Measurements from ENCODE around the gene REXO5.
"Not testable (repeated sequence)": the region's sequence is repeated elsewhere in the genome, so short reads cannot be mapped to it uniquely, and the experiment has no call there.

Gene REXO5

DNA sequence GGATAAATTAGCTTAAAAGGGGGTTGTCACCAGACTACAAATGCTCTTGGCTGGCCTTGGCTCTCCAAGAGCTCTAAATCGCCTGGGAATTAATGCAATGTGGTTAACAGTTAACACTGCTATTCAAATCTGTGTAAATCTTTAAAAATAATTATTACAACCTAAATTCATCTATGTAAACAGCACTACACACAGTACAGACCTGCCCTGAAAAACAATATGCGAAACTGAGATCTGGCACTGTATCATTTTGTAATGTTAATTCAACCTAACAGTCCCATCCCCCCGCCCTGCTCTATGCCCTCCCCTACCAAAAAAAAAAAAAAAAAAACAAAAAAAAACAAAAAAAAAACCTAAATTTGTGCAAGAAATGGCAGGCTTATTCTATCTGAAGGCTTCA lies 52.9 kb downstream of the REXO5 start:
- no peaks in the 10 kb centered on the region for H3K27me3 ChIP-seq (ENCODE audit: low read depth, low read length)
- H3K4me3 ChIP-seq (ENCODE audit: low read length), result no peak overlapping the region
- H3K4me2 ChIP-seq (ENCODE audit: low read length), result no peak overlapping the region
- H3K36me3 ChIP-seq (replicated peaks; ENCODE audit: low read depth, low read length), result peaks cover 2% of the 10 kb centered on the region
- H3K9me3 ChIP-seq (ENCODE audit: insufficient read depth, low read length), result no peaks in the 10 kb centered on the region
- no peak overlapping the region for H3K27ac ChIP-seq (ENCODE audit: low read length)
- no peaks in the 10 kb centered on the region for H3K79me2 ChIP-seq (ENCODE audit: low read length)
- TF ChIP-seq EZH2phosphoT487 (IDR thresholded peaks at IDR 0.05; ENCODE audit: low read depth), result no peak
- TF ChIP-seq, protein P1, sequence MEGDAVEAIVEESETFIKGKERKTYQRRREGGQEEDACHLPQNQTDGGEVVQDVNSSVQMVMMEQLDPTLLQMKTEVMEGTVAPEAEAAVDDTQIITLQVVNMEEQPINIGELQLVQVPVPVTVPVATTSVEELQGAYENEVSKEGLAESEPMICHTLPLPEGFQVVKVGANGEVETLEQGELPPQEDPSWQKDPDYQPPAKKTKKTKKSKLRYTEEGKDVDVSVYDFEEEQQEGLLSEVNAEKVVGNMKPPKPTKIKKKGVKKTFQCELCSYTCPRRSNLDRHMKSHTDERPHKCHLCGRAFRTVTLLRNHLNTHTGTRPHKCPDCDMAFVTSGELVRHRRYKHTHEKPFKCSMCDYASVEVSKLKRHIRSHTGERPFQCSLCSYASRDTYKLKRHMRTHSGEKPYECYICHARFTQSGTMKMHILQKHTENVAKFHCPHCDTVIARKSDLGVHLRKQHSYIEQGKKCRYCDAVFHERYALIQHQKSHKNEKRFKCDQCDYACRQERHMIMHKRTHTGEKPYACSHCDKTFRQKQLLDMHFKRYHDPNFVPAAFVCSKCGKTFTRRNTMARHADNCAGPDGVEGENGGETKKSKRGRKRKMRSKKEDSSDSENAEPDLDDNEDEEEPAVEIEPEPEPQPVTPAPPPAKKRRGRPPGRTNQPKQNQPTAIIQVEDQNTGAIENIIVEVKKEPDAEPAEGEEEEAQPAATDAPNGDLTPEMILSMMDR (IDR thresholded peaks at IDR 0.05; ENCODE audit: low read depth, low read length), result no peak
- H3K9ac ChIP-seq (ENCODE audit: low read length), result no peak overlapping the region
- peaks cover 18% of the 10 kb centered on the region for H3K4me1 ChIP-seq (ENCODE audit: low read length)
- no peak overlapping the region for H2AFZ ChIP-seq (ENCODE audit: low read depth, low read length)
- peaks cover 8% of the 10 kb centered on the region; the same call in 1 of the 2 replicates for H4K20me1 ChIP-seq (ENCODE audit: insufficient read depth, low read length)

DNA sequence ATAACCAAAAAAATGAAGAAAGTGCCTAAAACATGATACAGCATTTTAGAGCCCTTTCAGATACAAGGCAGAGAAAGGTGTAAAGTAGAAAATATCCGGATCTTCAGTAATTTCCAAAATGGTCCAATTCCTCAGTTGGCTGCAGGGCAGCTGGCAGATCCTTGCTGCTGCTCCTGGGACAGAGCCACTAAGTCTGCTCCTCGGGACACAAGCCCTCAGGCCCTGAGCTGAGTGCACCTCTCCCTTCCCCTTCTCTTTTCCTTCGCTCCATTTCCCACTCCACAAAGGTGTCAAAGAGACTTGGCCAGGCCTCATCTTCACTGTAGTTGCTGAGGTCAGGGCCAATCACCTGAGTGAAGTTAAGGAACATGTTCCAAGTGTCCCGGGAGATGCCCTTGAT lies 53.4 kb downstream of the REXO5 start:
- no peaks in the 10 kb centered on the region for H3K27me3 ChIP-seq (ENCODE audit: low read depth, low read length)
- H3K4me1 ChIP-seq (ENCODE audit: low read length), result peaks cover 18% of the 10 kb centered on the region
- H2AFZ ChIP-seq (ENCODE audit: low read depth, low read length), result no peak overlapping the region
- TF ChIP-seq EZH2phosphoT487 (IDR thresholded peaks at IDR 0.05; ENCODE audit: low read depth), result no peak
- TF ChIP-seq, protein P1 (IDR thresholded peaks at IDR 0.05; ENCODE audit: low read depth, low read length), result no peak
- H3K4me3 ChIP-seq (ENCODE audit: low read length), result no peak overlapping the region
- no peaks in the 10 kb centered on the region for H3K9me3 ChIP-seq (ENCODE audit: insufficient read depth, low read length)
- no peaks in the 10 kb centered on the region for H3K79me2 ChIP-seq (ENCODE audit: low read length)
- H4K20me1 ChIP-seq (ENCODE audit: insufficient read depth, low read length), result peaks cover 8% of the 10 kb centered on the region; the same call in 1 of the 2 replicates
- no peak overlapping the region for H3K4me2 ChIP-seq (ENCODE audit: low read length)
- H3K36me3 ChIP-seq (replicated peaks; ENCODE audit: low read depth, low read length), result peaks cover 4% of the 10 kb centered on the region
- H3K9ac ChIP-seq (ENCODE audit: low read length), result no peak overlapping the region
- H3K27ac ChIP-seq (ENCODE audit: low read length), result no peak overlapping the region

DNA sequence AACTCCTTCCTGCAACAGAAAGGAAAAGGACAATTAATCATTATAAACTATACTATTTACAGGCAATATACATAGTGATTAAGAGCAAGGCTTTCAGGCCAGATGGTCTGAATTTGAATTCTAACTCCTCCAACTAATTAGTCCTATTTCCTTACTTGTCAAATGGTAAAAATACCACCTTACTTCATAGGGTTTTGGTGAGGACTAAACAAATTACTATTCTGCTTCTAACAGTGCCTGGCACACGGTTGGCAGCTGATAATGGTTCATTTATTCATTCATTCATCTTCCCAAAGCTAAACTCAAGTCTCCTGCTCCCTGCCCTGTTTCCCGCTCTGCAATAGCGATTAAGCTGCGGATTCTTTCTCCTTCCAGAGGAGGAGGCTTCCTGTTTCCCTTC lies 54.0 kb downstream of the REXO5 start:
- no peaks in the 10 kb centered on the region for H3K27me3 ChIP-seq (ENCODE audit: low read depth, low read length)
- no peak overlapping the region for H2AFZ ChIP-seq (ENCODE audit: low read depth, low read length)
- no peak for TF ChIP-seq EZH2phosphoT487 (IDR thresholded peaks at IDR 0.05; ENCODE audit: low read depth)
- TF ChIP-seq, protein P1 (IDR thresholded peaks at IDR 0.05; ENCODE audit: low read depth, low read length), result no peak
- H3K4me2 ChIP-seq (ENCODE audit: low read length), result no peak overlapping the region
- H3K27ac ChIP-seq (ENCODE audit: low read length), result no peak overlapping the region
- no peaks in the 10 kb centered on the region for H3K9me3 ChIP-seq (ENCODE audit: insufficient read depth, low read length)
- H3K9ac ChIP-seq (ENCODE audit: low read length), result no peak overlapping the region
- H3K36me3 ChIP-seq (replicated peaks; ENCODE audit: low read depth, low read length), result peaks cover 4% of the 10 kb centered on the region
- peaks cover 18% of the 10 kb centered on the region for H3K4me1 ChIP-seq (ENCODE audit: low read length)
- no peaks in the 10 kb centered on the region for H3K79me2 ChIP-seq (ENCODE audit: low read length)
- no peak overlapping the region for H3K4me3 ChIP-seq (ENCODE audit: low read length)
- peaks cover 3% of the 10 kb centered on the region; the same call in 1 of the 2 replicates for H4K20me1 ChIP-seq (ENCODE audit: insufficient read depth, low read length)

DNA sequence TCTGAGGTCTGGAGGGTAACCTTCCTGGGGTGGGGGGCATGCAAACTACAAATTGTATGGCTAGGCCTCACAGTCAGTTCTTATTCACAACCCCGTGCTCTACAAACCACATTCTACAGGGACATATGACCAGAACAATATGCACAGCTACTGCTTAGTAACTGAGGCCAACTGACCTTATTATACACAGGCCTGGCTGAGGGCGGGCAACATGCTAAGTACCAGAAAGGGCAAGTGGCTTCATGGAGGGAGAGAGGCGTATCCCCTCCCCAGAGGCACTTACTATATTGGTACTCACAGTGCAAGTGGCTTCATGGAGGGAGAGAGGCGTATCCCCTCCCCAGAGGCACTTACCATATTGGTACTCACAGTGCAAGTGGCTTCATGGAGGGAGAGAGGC lies 54.7 kb downstream of the REXO5 start:
- not testable (repeated sequence) for H3K27me3 ChIP-seq (ENCODE audit: low read depth, low read length); H3K4me3 ChIP-seq (ENCODE audit: low read length); H3K79me2 ChIP-seq (ENCODE audit: low read length); H2AFZ ChIP-seq (ENCODE audit: low read depth, low read length); H3K27ac ChIP-seq (ENCODE audit: low read length); H3K4me2 ChIP-seq (ENCODE audit: low read length); H3K9me3 ChIP-seq (ENCODE audit: insufficient read depth, low read length); H4K20me1 ChIP-seq (ENCODE audit: insufficient read depth, low read length); H3K9ac ChIP-seq (ENCODE audit: low read length); H3K36me3 ChIP-seq (replicated peaks; ENCODE audit: low read depth, low read length)
- peaks cover 18% of the 10 kb centered on the region for H3K4me1 ChIP-seq (ENCODE audit: low read length)

All from OCI-LY3 (cell line).